AG09309 (cell line): ENCODE results near the gene LRMDA.

ENCODE experiments used
- DNase-seq: peaks from one replicate; pipeline ENCODE4 v3.0.0-alpha.2; 2010; ENCODE audit warnings: low read depth
- H3K4me3 ChIP-seq: 2 replicates; pipeline ENCODE4 v1.5.1; 2011; ENCODE audit warnings: mild to moderate bottlenecking, low read depth, low read length, moderate library complexity; ENCODE audit not compliant: control insufficient read depth
- CTCF ChIP-seq: IDR thresholded peaks from 2 replicates; pipeline ENCODE4 v1.5.1; 2011; ENCODE audit warnings: mild to moderate bottlenecking, low read depth, low read length, inconsistent platforms; ENCODE audit not compliant: insufficient read depth, control insufficient read depth; ENCODE audit errors: missing control alignments

The LRMDA gene

GRCh38 chr10:76353237-76353851 lies 921.9 kb downstream of the LRMDA start:
- DNase-seq: no peak
- no peak for TF ChIP-seq CTCF
- no peak overlapping the region for H3K4me3 ChIP-seq

- H3K4me3 ChIP-seq: no peak overlapping the region
- TF ChIP-seq CTCF: no peak
- DNase-seq: no peak
Measured at GRCh38 chr10:76354212-76354738, 922.9 kb downstream of the LRMDA start.

- no peak for DNase-seq
- H3K4me3 ChIP-seq: no peak overlapping the region
- TF ChIP-seq CTCF: no peak
Measured at GRCh38 chr10:76354921-76355320, 923.5 kb downstream of the LRMDA start.

- no peak for DNase-seq
- no peak for TF ChIP-seq CTCF
- H3K4me3 ChIP-seq: no peak overlapping the region
Measured at GRCh38 chr10:76356557-76356956, 925.1 kb downstream of the LRMDA start.

- TF ChIP-seq CTCF: no peak
- H3K4me3 ChIP-seq: no peak overlapping the region
- no peak for DNase-seq
Measured at GRCh38 chr10:76357726-76358415, 926.4 kb downstream of the LRMDA start.

GRCh38 chr10:76358743-76359395 lies 927.4 kb downstream of the LRMDA start:
- no peak for DNase-seq
- no peak for TF ChIP-seq CTCF
- no peak overlapping the region for H3K4me3 ChIP-seq
